ENCODE measurements around the gene FNTB.

- TF ChIP-seq CTCF (conservative IDR thresholded peaks at IDR 0.05) (no peak), EZH2 (IDR thresholded peaks at IDR 0.05; ENCODE audit: low read depth) (no peak)
These were observed 55.6 kb downstream of the FNTB start for GRCh38 chr14:65042296-65042695.

Measured in PC-9 (cell line).